ENCODE data around the gene C2orf76.

C2orf76 gene

DNA sequence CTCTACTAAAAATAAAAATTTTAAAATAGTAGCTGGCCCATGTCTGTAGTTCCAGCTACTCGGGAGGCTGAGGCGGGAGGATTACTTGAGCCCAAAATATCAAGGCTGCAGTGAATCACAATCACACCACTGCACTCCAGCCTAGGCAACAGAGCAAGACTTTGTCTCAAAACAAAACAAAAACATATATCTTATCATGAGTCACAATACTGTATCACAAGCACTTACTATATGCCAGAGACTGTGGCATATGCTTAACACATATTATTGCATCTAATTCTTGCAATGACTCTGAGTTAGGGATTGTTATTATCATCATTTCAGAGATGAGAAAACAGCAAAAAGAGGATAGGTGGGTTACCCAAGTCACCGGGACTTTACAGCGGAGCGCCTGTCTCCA, 35.5 kb upstream of the C2orf76 start:
- Histone ChIP-seq H3K36me3 (ENCODE audit: control insufficient read depth in 1 of 2, insufficient read depth in 2 of 2, low read length in 2 of 2) (no peaks in the 10 kb centered on the region), H3K4me1 (ENCODE audit: control insufficient read depth in 1 of 2, insufficient read depth in 2 of 2, low read length in 2 of 2) (peaks cover 10 to 13% of the 10 kb centered on the region in 2 donors), H3K27ac (ENCODE audit: low read depth, low read length) (no peak overlapping the region), H3K4me3 (ENCODE audit: low read depth in 1 of 2, low read length in 2 of 2) (no peak overlapping the region), H3K9me3 (ENCODE audit: control insufficient read depth in 1 of 2, low read length in 2 of 2) (no peaks in the 10 kb centered on the region), H3K27me3 (ENCODE audit: control insufficient read depth in 1 of 2, insufficient read depth in 2 of 2, low read length in 2 of 2) (no peaks in the 10 kb centered on the region), H3K9ac (ENCODE audit: low read depth in 1 of 2, low read length in 2 of 2) (no peak overlapping the region)

DNA sequence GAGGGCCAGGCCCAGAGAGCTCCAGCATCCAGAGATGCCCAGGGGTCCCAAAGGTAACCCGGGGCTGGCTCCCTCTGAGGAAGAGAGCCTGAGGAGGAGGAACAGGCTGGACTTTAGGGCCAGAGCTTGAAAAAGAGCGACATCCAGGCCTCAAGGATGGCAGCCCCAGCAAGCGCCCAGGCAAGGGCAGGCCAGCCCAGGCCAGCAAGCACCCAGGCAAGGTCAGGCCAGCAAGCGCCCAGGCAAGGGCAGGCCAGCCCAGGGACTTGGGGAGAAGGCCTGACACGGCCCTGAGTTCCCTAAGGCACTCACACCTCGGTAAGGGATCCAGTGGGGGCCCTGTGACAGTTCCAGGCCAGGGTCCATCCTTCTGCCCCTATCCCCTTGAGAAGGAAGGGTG, 30.6 kb upstream of the C2orf76 start:
- H3K27ac ChIP-seq (ENCODE audit: low read depth, low read length) = no peak overlapping the region
- H3K27me3 ChIP-seq (ENCODE audit: control insufficient read depth in 1 of 2, insufficient read depth in 2 of 2, low read length in 2 of 2) = no peaks in the 10 kb centered on the region
- H3K36me3 ChIP-seq (ENCODE audit: control insufficient read depth in 1 of 2, insufficient read depth in 2 of 2, low read length in 2 of 2) = no peaks in the 10 kb centered on the region
- H3K9ac ChIP-seq (ENCODE audit: low read depth in 1 of 2, low read length in 2 of 2) = no peak overlapping the region
- no peaks in the 10 kb centered on the region for H3K9me3 ChIP-seq (ENCODE audit: control insufficient read depth in 1 of 2, low read length in 2 of 2)
- H3K4me3 ChIP-seq (ENCODE audit: low read depth in 1 of 2, low read length in 2 of 2) = no peak overlapping the region
- H3K4me1 ChIP-seq (ENCODE audit: control insufficient read depth in 1 of 2, insufficient read depth in 2 of 2, low read length in 2 of 2) = peaks cover 1% of the 10 kb centered on the region in 2 donors

DNA sequence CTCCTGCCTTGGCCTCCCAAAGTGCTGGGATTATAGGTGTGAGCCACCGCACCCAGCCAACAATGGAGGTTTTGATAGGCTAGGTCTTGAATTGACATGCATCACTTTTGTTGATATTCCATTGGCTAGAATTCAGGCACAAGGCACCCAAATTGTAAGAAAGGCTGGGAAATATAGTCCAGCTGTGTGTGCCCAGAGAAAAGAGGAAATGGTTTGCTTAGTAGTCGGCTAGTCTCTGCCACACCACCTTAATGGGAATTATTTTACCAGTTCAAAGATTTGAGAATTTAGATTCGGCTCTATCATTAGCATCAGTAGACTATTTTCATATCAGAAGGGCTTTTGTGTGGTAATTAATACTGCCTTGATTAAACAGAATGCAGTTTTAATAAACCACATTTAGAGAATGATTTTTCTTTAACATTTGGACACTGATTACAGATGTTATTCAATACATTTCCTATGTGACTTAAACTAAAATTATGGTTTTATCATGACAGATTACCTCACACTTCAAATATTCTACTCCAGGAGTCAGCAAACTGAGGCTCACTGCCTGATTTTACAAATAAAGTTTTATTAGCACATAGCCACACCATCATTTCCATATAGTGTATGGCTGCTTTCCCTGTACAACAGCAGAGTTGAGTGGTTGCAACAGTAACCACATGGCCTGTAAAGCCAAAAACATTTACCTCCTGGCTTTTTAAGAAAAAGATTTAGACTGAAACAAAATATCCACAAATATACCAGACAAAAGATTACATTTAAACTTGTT, 27.5 kb upstream of the C2orf76 start:
- H3K4me3 ChIP-seq (ENCODE audit: low read depth in 1 of 2, low read length in 2 of 2) = no peak overlapping the region
- H3K27ac ChIP-seq (ENCODE audit: low read depth, low read length) = no peak overlapping the region
- H3K9me3 ChIP-seq (ENCODE audit: control insufficient read depth in 1 of 2, low read length in 2 of 2) = no peaks in the 10 kb centered on the region
- H3K36me3 ChIP-seq (ENCODE audit: control insufficient read depth in 1 of 2, insufficient read depth in 2 of 2, low read length in 2 of 2) = no peaks in the 10 kb centered on the region
- H3K4me1 ChIP-seq (ENCODE audit: control insufficient read depth in 1 of 2, insufficient read depth in 2 of 2, low read length in 2 of 2) = no peaks in the 10 kb centered on the region
- no peaks in the 10 kb centered on the region for H3K27me3 ChIP-seq (ENCODE audit: control insufficient read depth in 1 of 2, insufficient read depth in 2 of 2, low read length in 2 of 2)
- H3K9ac ChIP-seq (ENCODE audit: low read depth in 1 of 2, low read length in 2 of 2) = no peak overlapping the region

DNA sequence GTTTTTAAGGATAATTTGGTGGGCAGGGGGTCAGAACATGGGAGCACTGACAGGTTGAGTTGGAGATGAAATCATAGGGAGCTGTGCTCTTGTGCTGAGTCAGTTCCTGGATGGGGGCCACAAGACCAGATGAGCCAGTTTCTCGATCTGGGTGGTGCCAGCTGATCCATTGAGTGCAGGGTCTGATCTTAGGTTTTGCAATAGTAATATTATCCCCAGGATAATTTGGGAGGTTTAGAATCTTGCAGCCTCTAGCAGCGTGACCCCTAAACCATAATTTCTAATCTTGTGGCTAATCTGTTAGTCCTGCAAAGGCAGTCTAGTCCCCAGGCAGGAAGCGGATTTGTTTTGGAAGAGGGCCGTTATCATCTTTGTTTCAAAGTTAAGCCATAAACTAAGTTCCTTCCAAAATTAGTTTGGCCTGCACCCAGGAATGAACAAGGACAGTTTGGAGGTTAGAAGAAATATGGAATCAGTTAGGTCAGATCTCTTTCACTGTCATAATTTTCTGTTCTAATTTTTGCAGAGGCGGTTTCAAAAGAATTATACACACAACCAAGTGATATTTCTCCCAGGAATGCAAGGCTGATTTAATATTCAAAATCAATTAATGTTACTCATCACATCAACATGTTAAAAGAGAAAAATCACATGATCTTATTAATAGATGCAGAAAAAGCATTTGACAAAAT, 23.1 kb upstream of the C2orf76 start:
- no peak overlapping the region for H3K27ac ChIP-seq (ENCODE audit: low read depth, low read length)
- no peak overlapping the region for H3K4me3 ChIP-seq (ENCODE audit: low read depth in 1 of 2, low read length in 2 of 2)
- H3K27me3 ChIP-seq (ENCODE audit: control insufficient read depth in 1 of 2, insufficient read depth in 2 of 2, low read length in 2 of 2) = no peaks in the 10 kb centered on the region
- H3K9me3 ChIP-seq (ENCODE audit: control insufficient read depth in 1 of 2, low read length in 2 of 2) = no peaks in the 10 kb centered on the region
- no peaks in the 10 kb centered on the region for H3K36me3 ChIP-seq (ENCODE audit: control insufficient read depth in 1 of 2, insufficient read depth in 2 of 2, low read length in 2 of 2)
- H3K4me1 ChIP-seq (ENCODE audit: control insufficient read depth in 1 of 2, insufficient read depth in 2 of 2, low read length in 2 of 2) = peaks cover 4 to 9% of the 10 kb centered on the region in 2 donors
- H3K9ac ChIP-seq (ENCODE audit: low read depth in 1 of 2, low read length in 2 of 2) = no peak overlapping the region

DNA sequence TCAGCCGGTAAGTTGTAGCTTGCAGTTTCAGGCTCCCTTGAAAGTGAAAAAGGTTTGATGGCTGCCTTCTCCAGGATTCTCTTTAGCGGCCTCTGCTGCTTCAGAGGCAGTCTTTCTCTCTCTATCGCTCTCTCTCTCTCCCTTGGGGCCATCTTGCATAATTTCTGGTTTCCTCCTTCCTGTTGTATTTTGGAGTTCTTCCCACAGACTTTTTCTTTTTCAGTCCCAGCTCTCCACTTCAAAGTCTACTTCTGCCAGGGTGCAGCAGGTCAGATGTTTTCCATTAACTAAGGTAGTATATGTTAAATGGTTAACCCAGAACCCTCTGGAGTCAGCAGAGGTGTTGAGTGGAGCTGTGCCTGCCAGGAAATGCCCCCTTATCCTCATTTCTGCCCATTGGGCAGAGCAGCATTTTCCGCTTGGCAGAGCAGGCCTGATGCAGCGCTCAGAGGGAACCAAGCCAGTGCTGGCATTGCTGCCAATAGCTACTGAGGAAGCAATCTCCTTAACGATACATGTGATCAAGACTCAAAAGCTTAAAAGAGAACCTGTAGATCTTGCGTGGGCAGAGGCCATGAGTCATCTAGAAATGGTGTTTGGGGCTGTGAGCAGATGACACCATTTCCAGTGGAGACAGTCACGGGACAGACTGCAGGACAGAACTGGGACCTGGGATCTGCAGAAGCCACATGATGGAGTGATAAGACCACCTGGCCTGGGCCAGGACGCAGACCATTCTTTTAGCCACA, 20.9 kb upstream of the C2orf76 start:
- Histone ChIP-seq H3K9ac (ENCODE audit: low read depth in 1 of 2, low read length in 2 of 2) (no peak overlapping the region), H3K9me3 (ENCODE audit: control insufficient read depth in 1 of 2, low read length in 2 of 2) (no peaks in the 10 kb centered on the region), H3K27ac (ENCODE audit: low read depth, low read length) (no peak overlapping the region), H3K27me3 (ENCODE audit: control insufficient read depth in 1 of 2, insufficient read depth in 2 of 2, low read length in 2 of 2) (no peaks in the 10 kb centered on the region), H3K4me3 (ENCODE audit: low read depth in 1 of 2, low read length in 2 of 2) (peak overlapping the region in 1 of 2 donors; percentile 25), H3K4me1 (ENCODE audit: control insufficient read depth in 1 of 2, insufficient read depth in 2 of 2, low read length in 2 of 2) (peaks cover 9 to 10% of the 10 kb centered on the region in 2 donors), H3K36me3 (ENCODE audit: control insufficient read depth in 1 of 2, insufficient read depth in 2 of 2, low read length in 2 of 2) (no peaks in the 10 kb centered on the region)

DNA sequence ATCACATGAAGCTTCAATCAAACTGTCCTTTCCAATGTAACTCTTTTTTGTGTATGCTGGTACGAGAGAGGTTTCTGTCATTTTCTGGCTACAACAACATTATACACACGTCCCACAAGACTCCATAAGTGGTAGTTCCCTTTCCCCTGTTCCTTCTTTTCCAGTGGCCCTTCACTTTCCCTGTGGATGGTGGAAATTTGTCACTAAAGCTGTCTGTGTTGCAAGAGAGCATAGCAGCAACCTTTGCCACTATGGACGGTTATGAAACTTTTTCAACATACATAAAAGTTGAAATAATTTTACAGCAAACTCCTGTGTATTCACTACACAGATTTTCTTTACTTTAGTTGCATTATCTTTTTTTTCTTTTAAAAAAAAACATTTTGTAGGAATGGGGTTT, 18.8 kb upstream of the C2orf76 start:
- H3K9me3 ChIP-seq (ENCODE audit: control insufficient read depth in 1 of 2, low read length in 2 of 2) = no peaks in the 10 kb centered on the region
- no peak overlapping the region for H3K27ac ChIP-seq (ENCODE audit: low read depth, low read length)
- no peaks in the 10 kb centered on the region for H3K27me3 ChIP-seq (ENCODE audit: control insufficient read depth in 1 of 2, insufficient read depth in 2 of 2, low read length in 2 of 2)
- no peaks in the 10 kb centered on the region for H3K36me3 ChIP-seq (ENCODE audit: control insufficient read depth in 1 of 2, insufficient read depth in 2 of 2, low read length in 2 of 2)
- H3K4me1 ChIP-seq (ENCODE audit: control insufficient read depth in 1 of 2, insufficient read depth in 2 of 2, low read length in 2 of 2) = peaks cover 9 to 10% of the 10 kb centered on the region in 2 donors
- no peak overlapping the region for H3K9ac ChIP-seq (ENCODE audit: low read depth in 1 of 2, low read length in 2 of 2)
- no peak overlapping the region for H3K4me3 ChIP-seq (ENCODE audit: low read depth in 1 of 2, low read length in 2 of 2)

DNA sequence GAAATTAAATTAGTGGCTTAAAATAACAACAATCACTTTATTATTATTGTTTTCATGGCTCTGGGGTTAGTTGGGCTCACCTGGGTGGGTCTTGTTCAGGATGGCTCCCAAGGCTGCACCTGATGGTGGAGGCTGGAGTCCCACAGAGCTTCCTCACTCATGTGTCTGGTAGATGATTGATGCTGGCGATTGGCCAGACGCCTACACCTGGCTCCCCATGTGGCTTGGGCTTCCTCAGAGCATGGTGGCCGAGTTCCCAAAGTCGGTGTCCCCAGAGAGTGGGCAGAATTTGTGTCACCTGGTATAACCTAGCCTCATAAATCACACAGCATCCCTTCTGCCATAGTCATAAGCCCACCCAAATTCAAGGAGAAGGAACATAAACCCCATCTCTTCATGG, 18.3 kb upstream of the C2orf76 start:
- peaks cover 9 to 10% of the 10 kb centered on the region in 2 donors for H3K4me1 ChIP-seq (ENCODE audit: control insufficient read depth in 1 of 2, insufficient read depth in 2 of 2, low read length in 2 of 2)
- no peak overlapping the region for H3K9ac ChIP-seq (ENCODE audit: low read depth in 1 of 2, low read length in 2 of 2)
- H3K9me3 ChIP-seq (ENCODE audit: control insufficient read depth in 1 of 2, low read length in 2 of 2) = no peaks in the 10 kb centered on the region
- H3K4me3 ChIP-seq (ENCODE audit: low read depth in 1 of 2, low read length in 2 of 2) = no peak overlapping the region
- no peaks in the 10 kb centered on the region for H3K27me3 ChIP-seq (ENCODE audit: control insufficient read depth in 1 of 2, insufficient read depth in 2 of 2, low read length in 2 of 2)
- no peak overlapping the region for H3K27ac ChIP-seq (ENCODE audit: low read depth, low read length)
- H3K36me3 ChIP-seq (ENCODE audit: control insufficient read depth in 1 of 2, insufficient read depth in 2 of 2, low read length in 2 of 2) = no peaks in the 10 kb centered on the region

DNA sequence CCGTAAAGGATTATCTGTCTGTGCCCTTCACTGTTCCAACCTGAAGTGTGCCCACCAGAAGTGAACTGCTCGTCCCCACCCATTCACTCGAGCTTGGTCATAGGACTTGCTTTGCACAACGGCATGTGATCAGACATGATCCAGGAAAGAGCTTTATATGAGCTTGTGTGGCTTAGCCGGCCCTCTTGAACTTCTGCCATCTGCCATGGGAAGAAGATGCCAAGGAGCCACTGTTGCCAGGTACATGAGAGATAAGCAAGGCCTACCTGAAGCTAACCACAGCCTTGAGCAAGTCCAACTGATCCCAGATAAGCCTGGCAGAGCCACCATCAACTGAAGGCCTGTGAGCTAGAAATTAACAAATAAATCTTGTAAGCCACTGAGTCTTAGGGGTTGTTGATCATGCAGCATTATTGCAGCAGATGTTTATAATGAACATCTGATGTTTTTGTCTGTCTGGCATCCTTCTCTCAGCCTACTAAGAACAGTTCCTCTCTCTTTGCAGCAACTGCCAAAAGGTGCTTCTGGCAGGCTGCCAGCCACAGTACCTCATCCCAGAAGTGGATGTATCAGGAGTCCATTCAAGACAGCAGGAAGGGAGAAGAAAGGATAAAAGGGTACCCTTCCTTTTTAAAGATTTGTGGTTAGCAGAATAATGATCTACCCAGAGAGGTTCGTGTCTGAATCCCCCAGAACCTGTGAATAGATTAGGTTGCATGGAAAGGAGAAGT, 16.9 kb upstream of the C2orf76 start:
- Histone ChIP-seq H3K27ac (ENCODE audit: low read depth, low read length) (no peak overlapping the region), H3K9ac (ENCODE audit: low read depth in 1 of 2, low read length in 2 of 2) (no peak overlapping the region), H3K4me1 (ENCODE audit: control insufficient read depth in 1 of 2, insufficient read depth in 2 of 2, low read length in 2 of 2) (peaks cover 9 to 10% of the 10 kb centered on the region in 2 donors), H3K27me3 (ENCODE audit: control insufficient read depth in 1 of 2, insufficient read depth in 2 of 2, low read length in 2 of 2) (no peaks in the 10 kb centered on the region), H3K9me3 (ENCODE audit: control insufficient read depth in 1 of 2, low read length in 2 of 2) (no peaks in the 10 kb centered on the region), H3K4me3 (ENCODE audit: low read depth in 1 of 2, low read length in 2 of 2) (no peak overlapping the region), H3K36me3 (ENCODE audit: control insufficient read depth in 1 of 2, insufficient read depth in 2 of 2, low read length in 2 of 2) (no peaks in the 10 kb centered on the region)

DNA sequence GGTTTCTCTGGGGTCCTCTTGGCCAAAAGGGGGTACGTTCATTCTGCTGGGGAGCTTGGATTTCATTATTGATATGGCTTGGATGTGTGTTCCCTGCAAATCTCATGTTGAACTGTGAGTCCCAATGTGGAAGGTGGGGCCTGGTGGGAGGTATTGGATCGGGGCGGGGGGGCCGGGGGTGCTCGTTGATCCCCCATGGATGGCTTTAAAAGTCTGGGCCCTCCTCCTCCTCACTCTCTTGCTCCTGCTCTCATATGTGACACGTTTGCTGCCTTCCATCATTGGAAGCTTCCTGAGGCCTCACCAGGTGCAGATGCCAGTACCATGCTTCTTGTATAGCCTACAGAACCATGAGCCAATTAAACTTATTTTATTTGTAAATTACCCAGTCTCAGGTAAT, 11.9 kb upstream of the C2orf76 start:
- no peaks in the 10 kb centered on the region for H3K27me3 ChIP-seq (ENCODE audit: control insufficient read depth in 1 of 2, insufficient read depth in 2 of 2, low read length in 2 of 2)

More for the DNA sequence above, 11.9 kb upstream of the C2orf76 start:
- Histone ChIP-seq H3K4me1 (ENCODE audit: control insufficient read depth in 1 of 2, insufficient read depth in 2 of 2, low read length in 2 of 2) (peaks cover 0 to 5% of the 10 kb centered on the region in 2 donors), H3K9ac (ENCODE audit: low read depth in 1 of 2, low read length in 2 of 2) (no peak overlapping the region), H3K9me3 (ENCODE audit: control insufficient read depth in 1 of 2, low read length in 2 of 2) (no peaks in the 10 kb centered on the region), H3K27ac (ENCODE audit: low read depth, low read length) (no peak overlapping the region), H3K4me3 (ENCODE audit: low read depth in 1 of 2, low read length in 2 of 2) (no peak overlapping the region), H3K36me3 (ENCODE audit: control insufficient read depth in 1 of 2, insufficient read depth in 2 of 2, low read length in 2 of 2) (peaks cover under 1 to 2% of the 10 kb centered on the region in 2 donors)
